Stimulated activated CD8-positive, alpha-beta memory T cell treated with anti-CD3 and anti-CD28 coated beads, Interleukin-2, amount 100 ng/mL, for 1 hour (primary cell): ENCODE measurements around the gene COL4A3.

Experiments used
- DNase-seq, 2 donors: peaks; one replicate each; pipeline ENCODE4 v3.0.0-alpha.2; 2020; ENCODE audit warnings: low read depth in 2 of 2

Gene COL4A3

DNA sequence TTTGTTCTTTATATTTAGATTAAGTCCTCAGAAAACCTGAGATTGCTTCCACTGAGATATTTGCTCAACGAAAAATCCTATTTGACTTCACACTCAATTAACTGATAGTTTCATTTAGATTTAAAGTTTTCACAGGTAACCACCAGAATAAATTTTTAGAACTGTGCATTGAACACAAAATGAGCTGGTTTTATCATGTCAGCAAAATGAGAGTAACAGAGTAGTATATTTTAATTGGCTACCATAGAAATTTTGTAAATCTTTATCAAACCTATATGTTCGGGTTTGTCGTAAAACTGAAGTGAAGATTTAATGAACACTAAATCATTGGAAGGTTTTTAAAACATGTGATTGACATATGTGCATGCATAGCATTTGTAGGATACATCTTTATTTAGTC, 127.9 kb downstream of the COL4A3 start:
- DNase-seq: no peak

DNA sequence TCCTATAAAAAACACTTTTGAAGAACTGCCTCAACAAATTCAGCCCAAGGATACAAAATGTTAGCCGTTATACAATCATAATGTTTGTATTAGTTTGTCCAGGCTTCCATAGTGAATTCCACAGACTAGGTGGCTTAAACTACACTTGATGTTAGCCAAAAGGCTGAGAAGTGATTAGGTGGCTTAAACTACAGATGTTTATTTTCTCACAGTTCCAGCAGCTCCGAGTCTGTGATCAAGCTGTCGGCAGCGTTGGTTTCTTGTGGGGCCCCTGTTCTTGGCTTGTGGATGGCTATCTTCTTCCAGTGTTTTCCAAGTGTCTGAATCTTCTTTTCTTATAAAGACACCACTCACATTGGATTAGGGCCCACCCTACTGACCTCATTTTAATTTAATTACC, 129.1 kb downstream of the COL4A3 start:
- DNase-seq: no peak

- no peak for DNase-seq
Observed at GRCh38 chr2:227295806-227296205, 131.4 kb downstream of the COL4A3 start.

GRCh38 chr2:227296671-227297405, 132.4 kb downstream of the COL4A3 start:
- DNase-seq: no peak

DNA sequence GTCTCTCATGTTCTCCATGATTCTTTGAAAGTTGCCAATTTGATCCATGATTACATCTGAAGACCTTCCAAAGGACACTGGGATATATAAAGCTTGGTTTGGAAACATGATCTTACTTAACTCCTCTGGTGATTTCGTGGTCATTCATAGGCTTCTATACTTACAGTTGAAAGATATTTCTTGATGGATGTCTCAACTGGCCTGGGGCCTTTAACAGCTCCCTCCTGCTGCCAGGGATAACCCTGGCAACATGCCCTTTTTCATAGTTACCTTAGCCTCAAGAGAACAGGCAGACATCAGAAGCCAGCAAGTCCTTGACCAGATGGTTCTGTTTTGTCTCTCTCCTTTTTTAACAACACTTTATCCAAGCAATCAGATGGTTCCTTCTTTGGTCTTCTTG, 137.1 kb downstream of the COL4A3 start:
- DNase-seq: no peak

DNA sequence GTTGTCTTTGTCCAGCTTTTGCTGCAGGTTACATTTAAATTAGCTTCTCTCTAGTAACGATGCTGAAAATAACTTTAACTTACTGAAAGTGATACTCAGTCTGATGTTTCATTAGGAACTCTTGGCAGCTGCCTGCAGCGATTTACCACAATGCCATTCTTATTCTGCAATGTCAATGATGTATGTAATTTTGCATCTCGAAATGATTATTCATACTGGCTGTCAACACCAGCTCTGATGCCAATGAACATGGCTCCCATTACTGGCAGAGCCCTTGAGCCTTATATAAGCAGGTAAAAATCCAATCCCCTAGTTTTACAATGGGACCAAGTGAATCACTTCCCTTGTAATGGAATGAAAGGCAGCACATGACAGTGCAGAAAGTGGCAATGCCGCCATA, 144.4 kb downstream of the COL4A3 start:
- no peak for DNase-seq

DNA sequence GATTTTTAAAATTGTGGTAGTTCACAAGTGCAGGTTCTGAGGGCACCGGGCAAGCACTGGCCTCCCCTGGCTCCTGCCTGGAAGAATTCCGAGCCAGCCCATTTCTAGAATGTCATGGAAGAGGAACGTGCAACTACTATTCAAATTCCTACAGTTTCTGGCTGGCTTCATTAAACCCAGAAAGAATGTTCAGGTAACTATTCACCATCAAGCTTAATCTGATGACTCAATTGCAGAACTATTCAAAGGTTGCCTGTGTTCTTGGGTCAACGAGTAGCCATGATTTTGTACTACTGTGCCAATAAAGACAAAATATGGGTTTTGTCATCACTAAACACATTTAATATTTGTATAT, 146.3 kb downstream of the COL4A3 start:
- DNase-seq: no peak

DNA sequence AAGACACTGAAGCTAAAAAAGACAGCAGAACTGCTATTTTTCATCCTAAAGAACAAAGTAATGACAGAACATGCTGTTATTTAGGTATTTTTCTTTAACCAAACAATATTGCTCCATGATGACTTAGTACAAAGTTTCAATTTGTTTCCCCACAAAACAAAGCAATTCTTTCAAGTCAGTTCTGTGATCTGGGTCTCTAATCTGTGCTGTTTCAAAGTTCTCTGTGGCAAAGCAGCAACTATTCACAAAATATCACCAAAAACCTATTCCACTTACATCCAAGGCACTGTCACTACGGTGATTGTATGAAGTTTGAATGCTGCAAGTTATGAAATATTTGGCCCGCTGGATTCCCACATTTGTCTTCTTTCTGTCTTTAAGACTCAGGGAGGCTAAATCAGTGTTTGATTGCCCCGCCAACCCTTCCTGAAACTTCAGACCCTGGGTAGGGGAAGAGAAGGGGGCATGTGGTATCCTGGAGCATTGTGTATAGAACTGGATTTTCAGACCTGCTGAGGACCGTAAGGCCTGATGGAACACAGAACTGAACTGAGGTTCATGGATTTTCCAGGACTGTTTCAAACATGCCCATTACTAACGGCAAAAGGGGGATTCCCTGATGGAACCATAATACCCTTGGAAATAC, 147.6 kb downstream of the COL4A3 start:
- DNase-seq: no peak

- no peak for DNase-seq
Observed at GRCh38 chr2:227312579-227312978, 148.2 kb downstream of the COL4A3 start.

DNA sequence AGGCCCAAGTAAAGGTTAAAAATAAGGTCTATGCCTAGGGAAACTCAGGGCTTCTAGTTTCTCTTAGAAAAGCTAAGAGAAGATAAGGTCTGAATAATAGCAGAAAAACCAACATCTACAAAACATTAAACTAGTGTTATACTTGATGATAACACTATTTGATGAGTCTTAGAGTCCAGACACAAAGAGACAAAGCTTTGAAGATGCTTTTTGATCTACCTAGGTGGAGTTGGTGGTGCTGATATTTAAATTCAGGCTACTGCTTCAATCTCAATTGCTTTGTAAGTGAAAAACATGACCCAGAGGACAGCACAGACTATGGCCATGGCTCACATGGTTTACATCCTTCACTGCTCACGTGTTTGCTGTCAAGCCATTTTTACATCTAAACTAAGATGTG, 148.9 kb downstream of the COL4A3 start:
- no peak for DNase-seq

GRCh38 chr2:227317834-227318233, 153.4 kb downstream of the COL4A3 start:
- no peak for DNase-seq

DNA sequence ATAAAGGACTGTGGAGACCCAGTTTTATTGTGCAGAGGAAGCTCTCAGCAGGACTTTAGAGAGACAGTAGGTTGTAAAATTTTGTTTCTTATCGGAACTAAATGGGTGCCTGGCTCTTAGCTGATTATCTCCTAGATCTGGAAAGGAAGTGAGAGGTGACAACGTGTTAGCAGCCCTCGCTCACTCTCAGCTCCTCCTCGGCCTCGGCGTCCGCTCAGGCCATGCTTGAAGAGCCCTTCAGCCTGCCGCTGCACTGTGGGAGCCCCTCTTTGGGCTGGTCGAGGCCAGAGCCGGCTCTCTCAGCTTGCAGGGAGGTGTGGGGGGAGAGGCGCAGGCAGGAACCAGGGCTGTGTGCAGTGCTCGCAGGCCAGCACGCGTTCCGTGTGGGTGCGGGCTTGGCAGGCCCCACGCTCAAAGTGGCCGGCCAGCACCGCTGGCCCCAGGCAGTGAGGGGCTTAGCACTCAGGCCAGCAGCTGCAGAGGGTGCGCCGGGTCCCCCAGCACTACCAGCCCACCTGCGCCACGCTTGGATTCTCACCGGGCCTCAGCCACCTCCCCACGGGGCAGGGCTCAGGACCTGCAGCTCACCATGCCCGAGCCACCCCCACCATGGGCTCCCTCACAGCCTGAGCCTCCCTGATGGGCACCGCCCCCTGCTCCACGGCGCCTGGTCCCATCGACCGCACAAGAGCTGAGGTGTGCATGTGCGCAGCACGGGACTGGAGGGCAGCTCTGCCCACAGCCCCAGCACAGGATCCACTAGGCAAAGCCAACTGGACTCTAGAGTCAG, 156.1 kb downstream of the COL4A3 start:
- no peak for DNase-seq

DNA sequence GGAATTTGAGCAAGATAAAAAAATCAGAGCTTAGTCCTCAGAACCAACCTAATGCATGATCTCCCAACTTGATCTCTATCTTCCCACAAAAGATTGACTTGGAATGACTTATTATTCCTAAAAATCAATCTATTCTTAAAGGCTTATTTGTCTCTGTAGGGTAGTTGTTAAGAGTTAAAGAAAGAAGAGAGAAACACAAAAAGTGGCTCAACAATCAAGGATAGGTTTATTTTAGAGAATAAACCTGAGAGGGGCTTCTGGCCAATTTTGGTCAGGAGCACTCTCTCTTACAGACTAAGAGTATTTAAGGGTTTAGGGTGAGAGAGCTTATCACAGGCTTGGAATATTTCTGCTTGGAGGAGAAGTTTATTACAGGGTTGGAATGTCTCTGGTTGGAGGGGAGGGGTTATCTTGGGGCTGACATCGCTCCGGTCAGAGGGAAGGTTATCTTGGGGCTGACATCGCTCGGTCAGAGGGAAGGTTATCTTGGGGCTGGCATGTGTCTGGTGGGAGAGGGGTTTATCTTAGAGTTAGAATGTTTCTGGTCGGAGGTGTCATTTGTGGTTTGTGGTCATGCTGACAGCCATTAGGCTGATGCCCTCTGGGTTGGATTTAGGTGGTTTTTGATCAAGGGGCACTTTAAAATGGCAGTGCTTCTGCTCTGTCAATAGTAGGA, 158.2 kb downstream of the COL4A3 start:
- DNase-seq: no peak

DNA sequence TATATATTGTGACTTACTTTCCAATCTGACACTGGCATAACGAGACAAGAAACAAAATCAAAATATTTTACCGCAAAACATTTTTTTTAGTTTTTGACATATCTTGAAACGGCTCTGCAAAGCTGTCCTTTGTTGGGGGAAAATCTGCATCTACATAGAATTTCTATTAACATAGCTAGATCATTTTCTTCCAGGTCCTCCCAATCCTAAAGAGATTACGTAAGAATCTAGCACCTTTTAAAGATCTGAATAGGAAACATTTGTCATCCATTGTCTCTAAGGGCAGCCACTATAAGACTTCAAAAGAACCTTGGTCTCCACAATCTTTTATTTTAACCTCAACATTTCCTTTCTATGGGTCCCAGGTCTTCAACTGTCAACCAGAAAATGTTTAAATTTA, 159.4 kb downstream of the COL4A3 start:
- DNase-seq: no peak

GRCh38 chr2:227324642-227324994, 160.2 kb downstream of the COL4A3 start:
- DNase-seq: no peak

DNA sequence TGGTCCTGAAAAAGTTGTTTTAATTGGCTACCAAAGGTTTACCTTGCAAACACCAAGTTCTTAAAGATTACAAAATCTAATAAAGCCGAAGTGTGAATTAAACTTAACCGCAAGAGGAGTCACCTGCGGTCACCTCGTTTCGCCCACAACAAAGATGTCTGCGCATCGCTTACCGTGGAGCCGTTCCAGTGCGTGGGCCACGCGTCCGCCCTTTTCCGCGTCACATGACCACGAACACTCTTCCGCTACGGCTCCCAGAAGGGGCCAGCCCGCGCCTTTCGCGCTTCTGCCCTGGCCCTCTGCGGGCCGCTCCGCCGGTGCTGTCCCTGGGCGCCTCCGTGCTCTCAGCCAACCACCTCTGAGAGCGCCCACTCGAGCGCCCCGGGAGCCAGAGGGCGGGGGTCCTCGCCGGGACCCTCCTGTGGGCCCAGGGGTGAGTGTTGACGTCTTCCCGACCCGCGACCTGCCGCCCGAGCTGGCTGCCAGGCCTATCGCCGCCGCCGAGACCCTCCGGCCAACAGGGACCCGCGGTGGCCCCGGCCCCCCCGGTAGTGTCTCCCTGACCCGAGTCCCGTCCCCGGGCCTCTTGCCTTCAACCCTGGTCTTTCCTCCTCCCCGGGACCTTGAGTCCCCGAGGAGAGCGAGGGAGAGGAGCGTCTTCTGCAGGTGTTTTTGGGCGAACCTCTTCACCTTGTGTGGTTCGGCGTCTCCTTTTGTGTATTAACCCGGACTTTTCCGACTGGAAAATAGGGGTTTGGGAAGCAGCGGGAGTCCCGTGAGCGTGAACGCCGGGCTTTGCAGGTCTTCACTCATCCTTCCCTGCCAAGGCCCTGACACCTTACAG, 160.8 kb downstream of the COL4A3 start, which contains the start of gene MFF:
TSS of gene MFF (plus strand) at position 257 of the 844 bp plus-strand sequence. CDS start 5,415 bp downstream, outside the sequence.
- peak; percentile 86 to 87 for DNase-seq

- DNase-seq: no peak
Observed at GRCh38 chr2:227325839-227326195, 161.4 kb downstream of the COL4A3 start.

DNA sequence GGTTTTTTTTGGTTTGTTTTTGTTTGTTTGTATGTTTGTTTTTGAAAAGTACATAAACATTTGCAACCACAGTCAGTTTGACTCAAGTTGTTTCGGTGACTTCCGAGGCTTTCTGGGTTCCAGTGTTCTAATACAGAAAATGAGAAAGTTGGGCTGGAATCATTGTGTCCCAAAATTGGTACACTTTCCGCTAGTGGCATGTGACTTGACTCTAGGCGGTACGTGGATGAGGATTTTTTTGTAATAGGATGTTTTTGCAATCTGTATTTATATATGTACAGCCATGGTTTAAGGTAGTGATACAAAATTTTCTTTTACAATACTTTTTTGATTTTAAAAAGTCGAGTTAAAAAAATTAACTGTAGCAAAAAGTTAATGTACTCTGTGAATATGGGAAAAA, 162.4 kb downstream of the COL4A3 start:
- no peak for DNase-seq

- no peak for DNase-seq
Observed at GRCh38 chr2:227335713-227336112, 171.3 kb downstream of the COL4A3 start.

DNA sequence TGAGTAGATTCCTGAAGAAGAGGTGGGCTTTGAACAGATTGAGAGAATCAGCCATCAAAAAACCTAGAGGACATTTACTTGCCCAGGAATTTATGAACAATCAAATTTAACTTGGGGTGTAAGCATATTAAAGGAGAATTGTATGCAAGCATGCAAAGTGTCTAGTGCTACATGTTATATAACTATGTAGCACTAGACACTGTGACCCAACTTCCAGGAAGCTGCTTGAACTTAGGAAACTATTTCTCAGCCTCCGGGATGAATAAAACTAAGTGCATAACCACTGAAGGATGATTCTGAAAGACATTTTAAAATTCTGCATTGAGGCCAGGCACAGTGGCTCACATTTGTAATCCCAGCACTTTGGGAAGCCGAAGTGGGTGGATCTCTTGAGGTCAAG, 173.0 kb downstream of the COL4A3 start:
- no peak for DNase-seq

DNA sequence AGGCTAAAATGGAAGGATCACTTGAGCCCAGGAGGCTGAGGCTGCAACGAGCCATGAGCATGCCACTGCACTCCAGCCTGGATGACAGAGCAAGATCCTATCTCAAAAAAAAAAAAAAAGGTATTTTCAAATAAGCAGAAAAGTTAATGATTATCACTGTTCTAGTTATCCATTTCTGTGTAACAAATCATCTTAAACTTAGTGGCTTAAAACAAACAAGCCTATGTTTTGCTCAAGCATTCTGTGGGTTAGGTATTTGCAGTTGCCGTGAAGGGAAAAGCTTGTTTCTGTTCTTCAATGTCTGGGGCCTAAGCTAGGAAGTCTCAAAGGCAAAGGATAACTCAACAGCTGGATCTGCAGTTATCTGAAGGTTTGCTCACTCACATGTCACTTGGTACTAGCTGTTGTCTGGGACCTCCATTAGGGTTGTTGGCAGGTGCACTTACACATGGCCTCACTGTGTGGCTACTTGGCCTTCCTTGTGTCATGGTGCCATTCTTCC, 174.7 kb downstream of the COL4A3 start:
- DNase-seq: no peak
